ENCODE measurements around the gene SMIM13. TPM values are rescaled to one million over a fixed set of nuclear protein-coding genes. Genes with fewer than 3 reads are reported as not detected.

Gene SMIM13
- total RNA-seq, 1 donor from 2014 or later: 24.2 TPM

- no peaks in the 10 kb centered on the region for H3K9me3 Mint-ChIP-seq (ENCODE audit: unreplicated experiment)
- Histone ChIP-seq H3K27ac (ENCODE audit: low read depth, low read length) (no peak overlapping the region), H3K9ac (ENCODE audit: low read length) (no peak overlapping the region), H3K4me3 (ENCODE audit: insufficient read depth, low read depth, low read length) (no peak overlapping the region), H3K4me1 (ENCODE audit: insufficient read depth, low read length) (no peaks in the 10 kb centered on the region), H3K79me2 (ENCODE audit: insufficient read depth, low read length) (peaks cover 8% of the 10 kb centered on the region), H3K4me2 (ENCODE audit: low read length) (no peak overlapping the region), H3K36me3 (ENCODE audit: insufficient read depth, low read length) (peaks cover 52% of the 10 kb centered on the region), H3K27me3 (ENCODE audit: insufficient read depth, low read length) (no peaks in the 10 kb centered on the region), H3K9me3 (ENCODE audit: insufficient read depth, low read depth, low read length) (no peaks in the 10 kb centered on the region), H4K20me1 (ENCODE audit: insufficient read depth, low read length) (no peaks in the 10 kb centered on the region), H2AFZ (ENCODE audit: low read depth, low read length) (no peak overlapping the region)
- FAIRE-seq: no peak
- no peak for TF ChIP-seq EZH2 (IDR thresholded peaks at IDR 0.05; ENCODE audit: insufficient read depth, low read length)
- no peaks in the 10 kb centered on the region for H3K27me3 Mint-ChIP-seq (ENCODE audit: low read depth, unreplicated experiment)
- H3K4me3 Mint-ChIP-seq (ENCODE audit: unreplicated experiment): no peak overlapping the region
- peaks cover 8% of the 10 kb centered on the region for H3K4me1 Mint-ChIP-seq (ENCODE audit: low read depth, unreplicated experiment)
- no peak for DNase-seq (ENCODE audit: low read depth)
- peaks cover 37% of the 10 kb centered on the region for H3K36me3 Mint-ChIP-seq (ENCODE audit: low read depth, unreplicated experiment)
- no peak overlapping the region for H3K27ac Mint-ChIP-seq (ENCODE audit: unreplicated experiment)
Measured at GRCh38 chr6:11183761-11184362, 90.2 kb downstream of the SMIM13 start.

- Histone ChIP-seq H3K36me3 (ENCODE audit: insufficient read depth, low read length) (peaks cover 65% of the 10 kb centered on the region), H3K27ac (ENCODE audit: low read depth, low read length) (no peak overlapping the region), H3K4me3 (ENCODE audit: insufficient read depth, low read depth, low read length) (no peak overlapping the region), H3K4me2 (ENCODE audit: low read length) (no peak overlapping the region), H3K9me3 (ENCODE audit: insufficient read depth, low read depth, low read length) (no peaks in the 10 kb centered on the region), H2AFZ (ENCODE audit: low read depth, low read length) (no peak overlapping the region), H4K20me1 (ENCODE audit: insufficient read depth, low read length) (peaks cover 4% of the 10 kb centered on the region), H3K9ac (ENCODE audit: low read length) (no peak overlapping the region), H3K4me1 (ENCODE audit: insufficient read depth, low read length) (no peaks in the 10 kb centered on the region), H3K27me3 (ENCODE audit: insufficient read depth, low read length) (no peaks in the 10 kb centered on the region), H3K79me2 (ENCODE audit: insufficient read depth, low read length) (peaks cover 20% of the 10 kb centered on the region)
- Mint-ChIP-seq H3K27ac (ENCODE audit: unreplicated experiment) (no peak overlapping the region), H3K9me3 (ENCODE audit: unreplicated experiment) (peaks cover 2% of the 10 kb centered on the region), H3K36me3 (ENCODE audit: low read depth, unreplicated experiment) (peaks cover 44% of the 10 kb centered on the region), H3K27me3 (ENCODE audit: low read depth, unreplicated experiment) (no peaks in the 10 kb centered on the region), H3K4me3 (ENCODE audit: unreplicated experiment) (no peak overlapping the region), H3K4me1 (ENCODE audit: low read depth, unreplicated experiment) (peaks cover 3% of the 10 kb centered on the region)
- DNase-seq (ENCODE audit: low read depth) (no peak), FAIRE-seq (no peak)
- no peak for TF ChIP-seq EZH2 (IDR thresholded peaks at IDR 0.05; ENCODE audit: insufficient read depth, low read length)
- no peak for TF ChIP-seq CTCF (IDR thresholded peaks at IDR 0.05; ENCODE audit: insufficient read depth, low read depth, low read length)
Measured at GRCh38 chr6:11185204-11185842, 91.7 kb downstream of the SMIM13 start.

GRCh38 chr6:11187301-11187700 is 93.7 kb downstream of the SMIM13 start:
- no peaks in the 10 kb centered on the region for H3K27me3 ChIP-seq (ENCODE audit: insufficient read depth, low read length)
- Mint-ChIP-seq H3K4me1 (ENCODE audit: low read depth, unreplicated experiment) (no peaks in the 10 kb centered on the region), H3K36me3 (ENCODE audit: low read depth, unreplicated experiment) (peaks cover 59% of the 10 kb centered on the region), H3K27me3 (ENCODE audit: low read depth, unreplicated experiment) (no peaks in the 10 kb centered on the region), H3K9me3 (ENCODE audit: unreplicated experiment) (peaks cover 3% of the 10 kb centered on the region), H3K4me3 (ENCODE audit: unreplicated experiment) (no peak overlapping the region), H3K27ac (ENCODE audit: unreplicated experiment) (no peak overlapping the region)
- DNase-seq (ENCODE audit: low read depth) (no peak), FAIRE-seq (no peak)
- H4K20me1 ChIP-seq (ENCODE audit: insufficient read depth, low read length): peaks cover 4% of the 10 kb centered on the region
- no peak overlapping the region for H3K4me3 ChIP-seq (ENCODE audit: insufficient read depth, low read depth, low read length)
- no peak overlapping the region for H3K4me2 ChIP-seq (ENCODE audit: low read length)
- TF ChIP-seq CTCF (IDR thresholded peaks at IDR 0.05; ENCODE audit: insufficient read depth, low read depth, low read length): no peak
- TF ChIP-seq EZH2 (IDR thresholded peaks at IDR 0.05; ENCODE audit: insufficient read depth, low read length): no peak
- peaks cover 23% of the 10 kb centered on the region for H3K79me2 ChIP-seq (ENCODE audit: insufficient read depth, low read length)
- no peak overlapping the region for H2AFZ ChIP-seq (ENCODE audit: low read depth, low read length)
- H3K36me3 ChIP-seq (ENCODE audit: insufficient read depth, low read length): peaks cover 77% of the 10 kb centered on the region
- no peak overlapping the region for H3K27ac ChIP-seq (ENCODE audit: low read depth, low read length)
- H3K4me1 ChIP-seq (ENCODE audit: insufficient read depth, low read length): no peaks in the 10 kb centered on the region
- H3K9ac ChIP-seq (ENCODE audit: low read length): no peak overlapping the region
- no peaks in the 10 kb centered on the region for H3K9me3 ChIP-seq (ENCODE audit: insufficient read depth, low read depth, low read length)

Other genes starting within 250 kb of the SMIM13 start
- gene GCM2, start 211.8 kb upstream of the SMIM13 start, total RNA-seq: not detected in 2 replicates
- 3.4 and 6.4 TPM in 2 replicates for gene SYCP2L, start 206.8 kb upstream of the SMIM13 start, total RNA-seq
- gene ELOVL2, start 49.5 kb upstream of the SMIM13 start, total RNA-seq: 4.6 and 5.7 TPM in 2 replicates
- not detected in 2 replicates for gene ERVFRD-1, start 17.9 kb downstream of the SMIM13 start, total RNA-seq
- gene NEDD9, start 138.8 kb downstream of the SMIM13 start, total RNA-seq: 37.3 and 39.6 TPM in 2 replicates